Activated T-cell treated with anti-CD3 and anti-CD28 coated beads for 1 hour (primary cell): Measurements from ENCODE around the gene RAB11FIP4.
"Not testable (repeated sequence)": the region's sequence is repeated elsewhere in the genome, so short reads cannot be mapped to it uniquely, and the experiment has no call there.

ENCODE experiments used
- DNase-seq: peaks from one replicate; pipeline ENCODE4 v3.0.0-alpha.2; 2020; ENCODE audit warnings: low read depth

The RAB11FIP4 gene, protein sequence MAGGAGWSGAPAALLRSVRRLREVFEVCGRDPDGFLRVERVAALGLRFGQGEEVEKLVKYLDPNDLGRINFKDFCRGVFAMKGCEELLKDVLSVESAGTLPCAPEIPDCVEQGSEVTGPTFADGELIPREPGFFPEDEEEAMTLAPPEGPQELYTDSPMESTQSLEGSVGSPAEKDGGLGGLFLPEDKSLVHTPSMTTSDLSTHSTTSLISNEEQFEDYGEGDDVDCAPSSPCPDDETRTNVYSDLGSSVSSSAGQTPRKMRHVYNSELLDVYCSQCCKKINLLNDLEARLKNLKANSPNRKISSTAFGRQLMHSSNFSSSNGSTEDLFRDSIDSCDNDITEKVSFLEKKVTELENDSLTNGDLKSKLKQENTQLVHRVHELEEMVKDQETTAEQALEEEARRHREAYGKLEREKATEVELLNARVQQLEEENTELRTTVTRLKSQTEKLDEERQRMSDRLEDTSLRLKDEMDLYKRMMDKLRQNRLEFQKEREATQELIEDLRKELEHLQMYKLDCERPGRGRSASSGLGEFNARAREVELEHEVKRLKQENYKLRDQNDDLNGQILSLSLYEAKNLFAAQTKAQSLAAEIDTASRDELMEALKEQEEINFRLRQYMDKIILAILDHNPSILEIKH

DNA sequence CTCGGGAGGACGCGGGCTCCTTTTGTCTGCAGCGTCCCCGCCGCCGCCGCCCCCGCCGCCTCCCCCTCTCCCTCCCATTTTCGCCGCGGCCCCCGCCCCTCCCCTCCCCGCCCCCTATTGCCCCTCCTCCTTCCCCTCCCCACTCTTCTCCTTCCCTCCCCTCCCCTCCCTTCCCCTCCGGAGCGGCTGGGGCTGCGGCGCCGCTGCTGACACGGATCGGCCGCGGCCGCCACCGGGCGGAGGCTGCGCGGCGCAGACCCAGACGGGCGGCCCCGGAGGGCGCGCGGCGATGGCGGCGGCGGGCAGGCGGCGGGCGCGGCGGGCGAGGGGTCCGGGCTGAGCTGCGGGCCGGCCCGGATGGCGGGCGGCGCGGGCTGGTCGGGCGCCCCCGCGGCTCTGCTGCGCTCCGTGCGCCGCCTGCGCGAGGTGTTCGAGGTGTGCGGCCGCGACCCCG is at the start of gene RAB11FIP4:
Gene RAB11FIP4 (plus strand): TSS at position 180 of the 454 bp plus-strand sequence. CDS start 178 bp downstream, at position 358.
- no peak for DNase-seq

DNA sequence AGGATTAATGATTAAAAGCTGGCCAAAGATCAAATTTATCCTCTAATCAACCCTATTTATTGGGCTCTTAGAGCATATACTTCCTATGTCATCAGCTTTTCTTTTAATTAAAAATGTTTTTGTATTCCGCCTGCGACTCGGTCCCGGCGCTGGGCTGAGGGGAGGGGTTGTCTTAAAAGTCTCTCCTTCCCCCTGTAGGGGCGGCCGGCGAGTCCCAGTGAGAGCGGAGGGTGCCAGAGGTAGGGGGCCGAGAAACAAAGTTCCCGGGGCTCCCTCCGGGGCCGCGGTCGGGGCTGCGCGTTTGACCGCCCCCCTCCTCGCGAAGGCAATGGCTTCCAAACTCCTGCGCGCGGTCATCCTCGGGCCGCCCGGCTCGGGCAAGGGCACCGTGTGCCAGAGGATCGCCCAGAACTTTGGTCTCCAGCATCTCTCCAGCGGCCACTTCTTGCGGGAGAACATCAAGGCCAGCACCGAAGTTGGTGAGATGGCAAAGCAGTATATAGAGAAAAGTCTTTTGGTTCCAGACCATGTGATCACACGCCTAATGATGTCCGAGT is 46.2 kb upstream of the RAB11FIP4 start:
- DNase-seq: not testable (repeated sequence)

DNA sequence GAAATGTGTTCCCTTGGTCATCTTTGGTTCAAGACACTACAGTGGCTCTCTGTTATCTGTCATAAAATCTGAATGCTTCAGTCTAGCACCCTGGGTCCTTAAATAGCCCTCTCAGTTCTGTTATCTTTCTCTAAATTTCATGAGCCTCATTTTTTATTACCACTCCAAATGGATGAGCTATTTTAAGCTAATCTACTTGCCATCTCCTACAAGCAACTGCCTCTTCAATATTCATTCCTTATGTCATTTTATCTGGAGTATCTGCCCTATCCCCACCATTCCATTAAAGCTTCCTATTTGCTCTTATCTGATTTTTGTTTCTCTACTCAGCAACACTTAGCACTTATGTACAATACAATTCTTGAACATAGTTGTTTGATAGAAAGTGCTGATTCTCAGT is 42.0 kb upstream of the RAB11FIP4 start:
- DNase-seq: no peak

DNA sequence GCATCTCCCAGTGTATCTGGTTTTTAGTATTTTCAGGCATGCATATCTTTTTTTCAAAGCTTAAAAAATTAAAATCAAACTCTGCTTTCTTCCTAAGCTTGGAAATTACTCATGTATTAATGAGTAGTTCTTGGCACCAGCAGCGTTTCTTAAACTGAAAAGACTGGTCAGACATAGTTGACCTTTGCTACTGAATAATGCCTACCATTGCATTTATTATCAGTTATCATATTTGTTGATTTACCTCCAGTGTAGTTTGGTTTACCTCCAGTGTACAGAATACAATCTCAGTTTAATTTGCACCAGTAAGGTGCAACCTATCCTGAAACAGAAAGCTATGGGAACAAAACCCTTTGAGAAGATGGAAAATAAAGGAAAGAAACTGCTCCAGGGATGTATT is 35.5 kb upstream of the RAB11FIP4 start:
- no peak for DNase-seq

DNA sequence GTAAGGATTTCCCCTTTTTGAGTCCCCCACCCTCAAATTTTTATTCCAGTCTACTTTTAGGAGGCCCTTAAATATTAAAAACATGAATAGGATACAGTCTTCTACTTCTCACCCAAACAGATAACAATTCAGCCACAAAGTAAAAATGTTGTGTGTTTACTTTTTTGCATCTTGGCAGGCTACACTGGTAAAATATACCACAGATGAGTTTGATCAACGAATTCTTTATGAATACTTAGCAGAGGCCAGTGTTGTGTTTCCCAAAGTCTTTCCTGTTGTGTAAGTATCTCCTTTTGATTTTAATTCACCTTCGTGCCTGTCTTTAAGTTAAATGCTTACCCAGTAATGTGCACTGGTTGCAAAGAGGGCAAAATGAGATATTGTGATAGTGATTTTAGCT is 34.4 kb upstream of the RAB11FIP4 start:
- DNase-seq: no peak

DNA sequence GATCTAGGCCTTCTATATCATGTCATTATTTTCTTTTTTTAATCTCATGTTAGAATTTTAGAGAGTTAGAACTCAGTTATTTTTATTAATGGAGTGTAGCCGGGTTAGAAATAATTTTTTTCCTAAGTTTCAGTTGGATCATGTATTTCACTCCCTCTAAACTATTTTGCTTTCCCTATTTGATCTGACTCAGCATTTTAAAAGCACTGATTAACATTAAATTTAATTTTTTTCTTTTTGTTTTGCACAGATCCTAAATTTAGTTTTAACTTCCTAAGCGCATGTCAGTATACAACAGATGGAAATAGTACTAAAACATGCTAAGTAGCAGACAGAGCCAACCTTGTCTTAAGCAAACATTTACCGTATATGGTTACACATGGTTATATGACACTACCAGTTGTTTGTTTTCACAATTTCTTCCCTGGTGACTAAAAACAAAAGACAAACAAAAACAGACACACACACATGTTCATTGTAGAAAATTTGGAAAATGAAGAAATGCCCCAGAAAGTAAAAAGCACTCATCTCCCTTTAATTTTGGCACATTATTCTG is 33.6 kb upstream of the RAB11FIP4 start:
- no peak for DNase-seq

DNA sequence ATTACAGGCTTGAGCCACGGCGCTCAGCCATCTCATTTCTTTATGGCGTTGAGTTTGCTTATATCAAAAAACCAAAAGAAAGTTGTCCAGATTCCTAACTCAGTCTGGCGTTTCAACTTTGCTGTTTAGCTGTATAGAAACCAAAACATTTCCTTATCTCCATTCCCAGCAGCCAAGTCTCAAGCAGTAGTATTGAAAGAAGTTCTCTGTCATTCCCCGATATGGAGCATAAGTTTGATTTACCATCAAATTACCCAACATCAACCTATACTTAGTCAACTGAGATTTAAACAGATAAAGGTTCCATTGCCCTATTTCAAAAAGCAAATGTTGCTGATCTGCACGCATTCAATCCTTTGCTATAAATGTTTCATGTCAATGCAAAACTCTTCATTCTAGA is 27.5 kb upstream of the RAB11FIP4 start:
- no peak for DNase-seq

DNA sequence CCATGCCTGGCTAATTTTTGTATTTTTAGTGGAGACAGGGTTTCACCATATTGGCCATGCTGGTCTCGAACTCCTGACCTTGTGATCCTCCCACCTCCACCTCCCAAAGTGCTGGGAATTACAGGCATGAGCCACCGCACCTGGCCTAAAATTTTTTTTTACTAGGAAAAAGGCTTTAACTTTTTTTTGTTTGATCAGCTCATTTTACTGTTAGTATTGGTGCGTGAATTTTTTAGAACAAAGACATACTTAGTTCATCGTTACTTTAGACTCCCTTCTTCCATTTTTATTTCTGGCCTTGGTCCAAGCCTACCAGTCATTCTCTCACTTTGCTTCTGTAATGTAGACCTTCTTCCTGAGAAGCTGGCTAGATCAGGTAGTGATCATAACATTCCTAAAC is 25.4 kb upstream of the RAB11FIP4 start:
- no peak for DNase-seq

DNA sequence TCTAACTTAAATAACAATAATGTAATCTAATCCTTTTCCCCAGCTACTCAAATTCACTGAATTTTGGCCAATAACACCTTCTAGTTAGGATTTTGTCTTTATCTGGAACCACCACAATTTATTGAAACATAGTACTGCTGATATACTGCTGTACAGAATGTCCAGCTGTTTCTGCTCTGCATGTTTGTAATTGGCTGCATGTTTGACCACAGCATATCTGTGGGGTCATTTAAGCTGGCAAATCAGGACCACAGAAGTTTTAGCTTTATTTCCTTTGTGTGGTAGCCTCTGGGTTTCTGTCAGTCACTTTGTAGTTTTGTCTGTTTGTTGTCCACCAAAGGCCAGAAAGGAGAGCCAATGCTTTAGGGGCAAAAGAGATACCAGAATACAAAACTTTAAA is 22.2 kb upstream of the RAB11FIP4 start:
- no peak for DNase-seq

DNA sequence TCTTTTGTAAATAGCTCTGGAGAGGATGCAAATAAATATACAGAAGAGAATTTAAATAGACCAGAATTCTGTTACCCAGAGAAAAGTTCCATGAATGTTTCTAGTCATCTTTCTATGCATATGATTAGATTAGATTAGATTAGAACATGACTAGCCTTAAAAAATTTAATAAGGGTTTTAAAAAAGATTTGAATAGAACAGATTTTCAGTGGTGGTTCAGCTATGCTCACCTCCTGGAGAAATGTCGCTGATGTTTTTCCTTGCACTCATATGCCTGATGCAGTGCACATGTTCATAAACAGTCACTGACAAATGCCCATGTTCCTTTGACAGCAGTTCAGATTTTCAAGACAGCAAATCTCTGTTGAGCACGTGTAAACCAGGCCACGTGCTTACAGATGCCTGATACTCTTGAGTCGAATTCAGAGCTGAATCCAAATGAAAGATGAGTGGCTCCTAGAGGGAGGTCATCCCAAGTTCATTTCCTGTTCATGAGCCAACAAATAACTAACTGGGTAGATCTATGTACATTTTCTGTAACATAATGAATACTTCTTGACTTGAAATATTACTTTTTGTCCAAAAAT is 19.9 kb upstream of the RAB11FIP4 start:
- no peak for DNase-seq

DNA sequence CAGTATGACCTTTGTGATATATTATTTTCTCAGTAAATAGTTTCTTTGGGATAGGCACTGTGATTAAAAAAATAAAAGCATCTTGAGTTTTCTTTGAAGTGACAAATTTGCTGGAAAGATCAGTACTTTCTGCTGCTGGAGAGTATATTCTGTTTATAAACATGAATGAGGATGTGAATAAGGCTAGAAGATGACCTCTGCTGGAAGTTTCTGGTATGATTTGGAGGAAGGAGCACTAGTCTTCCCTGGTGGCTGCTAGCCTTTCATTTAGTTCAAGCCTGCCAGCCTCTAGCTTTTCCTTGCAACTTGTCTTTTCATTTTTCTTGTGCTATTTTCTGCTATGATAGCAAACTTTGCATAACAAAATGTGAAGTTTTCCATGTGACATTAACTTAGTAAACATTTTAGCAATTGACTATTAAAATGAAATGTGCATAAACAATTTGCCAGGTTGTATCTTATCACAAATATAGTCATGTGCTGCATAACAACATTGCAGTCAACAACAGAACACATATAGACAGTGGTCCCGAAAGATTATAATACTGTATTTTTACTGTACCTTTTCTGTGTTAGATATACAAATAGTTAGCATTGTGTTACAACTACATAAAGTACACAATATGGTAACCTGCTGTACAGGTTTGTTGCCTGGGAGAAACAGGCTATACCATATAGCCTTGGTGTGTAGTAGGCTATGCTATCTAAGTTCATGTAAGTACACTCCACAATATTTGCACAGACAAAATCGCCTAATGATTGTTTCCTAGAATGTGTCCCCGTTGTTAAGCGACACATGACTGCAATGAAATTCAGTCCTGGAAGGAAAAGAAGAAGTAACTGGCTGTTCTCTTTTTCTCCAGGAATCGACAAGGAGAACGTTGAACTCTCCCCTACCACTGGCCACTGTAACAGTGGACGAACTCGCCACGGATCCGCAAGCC is 18.1 kb upstream of the RAB11FIP4 start:
- DNase-seq: no peak

DNA sequence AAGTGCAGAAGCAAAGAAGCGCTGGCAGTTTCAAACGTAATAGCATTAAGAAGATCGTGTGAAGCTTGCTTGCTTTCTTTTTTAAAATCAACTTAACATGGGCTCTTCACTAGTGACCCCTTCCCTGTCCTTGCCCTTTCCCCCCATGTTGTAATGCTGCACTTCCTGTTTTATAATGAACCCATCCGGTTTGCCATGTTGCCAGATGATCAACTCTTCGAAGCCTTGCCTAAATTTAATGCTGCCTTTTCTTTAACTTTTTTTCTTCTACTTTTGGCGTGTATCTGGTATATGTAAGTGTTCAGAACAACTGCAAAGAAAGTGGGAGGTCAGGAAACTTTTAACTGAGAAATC is 17.4 kb upstream of the RAB11FIP4 start:
- DNase-seq: no peak

DNA sequence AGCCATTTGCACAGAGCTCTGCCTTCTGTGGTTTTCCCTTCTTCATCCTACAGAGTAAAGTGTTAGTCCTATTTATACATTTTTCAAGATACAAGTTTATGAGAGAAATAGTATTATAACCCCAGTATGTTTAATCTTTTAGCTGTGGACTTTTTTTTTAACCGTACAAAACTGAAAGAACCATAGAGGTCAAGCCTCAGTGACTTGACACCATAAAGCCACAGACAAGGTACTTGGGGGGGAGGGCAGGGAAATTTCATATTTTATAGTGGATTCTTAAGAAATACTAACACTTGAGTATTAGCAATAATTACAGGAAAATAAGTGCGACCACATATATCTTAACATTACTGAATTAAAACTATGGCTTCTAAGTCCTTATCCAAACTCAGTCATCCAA is 17.0 kb upstream of the RAB11FIP4 start:
- DNase-seq: no peak

DNA sequence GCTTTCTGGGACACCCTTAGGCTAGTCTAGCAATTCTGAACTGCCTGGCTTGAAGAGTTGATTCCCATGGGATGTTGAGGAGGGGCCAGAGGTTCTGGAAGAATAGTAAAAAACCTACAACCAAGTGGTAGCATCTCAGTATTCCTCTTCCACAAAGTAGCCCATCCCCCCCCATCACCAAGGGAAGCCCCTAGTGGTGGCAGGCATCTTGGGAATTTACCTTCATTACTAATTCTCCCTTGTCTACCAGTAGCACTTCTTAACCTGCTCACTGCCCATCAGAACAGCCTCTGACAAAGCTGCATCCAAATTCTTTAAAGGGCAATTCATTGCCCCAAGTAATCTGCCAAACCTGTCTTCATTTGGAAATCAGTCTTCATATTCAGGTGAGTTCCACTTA is 12.8 kb upstream of the RAB11FIP4 start:
- no peak for DNase-seq

DNA sequence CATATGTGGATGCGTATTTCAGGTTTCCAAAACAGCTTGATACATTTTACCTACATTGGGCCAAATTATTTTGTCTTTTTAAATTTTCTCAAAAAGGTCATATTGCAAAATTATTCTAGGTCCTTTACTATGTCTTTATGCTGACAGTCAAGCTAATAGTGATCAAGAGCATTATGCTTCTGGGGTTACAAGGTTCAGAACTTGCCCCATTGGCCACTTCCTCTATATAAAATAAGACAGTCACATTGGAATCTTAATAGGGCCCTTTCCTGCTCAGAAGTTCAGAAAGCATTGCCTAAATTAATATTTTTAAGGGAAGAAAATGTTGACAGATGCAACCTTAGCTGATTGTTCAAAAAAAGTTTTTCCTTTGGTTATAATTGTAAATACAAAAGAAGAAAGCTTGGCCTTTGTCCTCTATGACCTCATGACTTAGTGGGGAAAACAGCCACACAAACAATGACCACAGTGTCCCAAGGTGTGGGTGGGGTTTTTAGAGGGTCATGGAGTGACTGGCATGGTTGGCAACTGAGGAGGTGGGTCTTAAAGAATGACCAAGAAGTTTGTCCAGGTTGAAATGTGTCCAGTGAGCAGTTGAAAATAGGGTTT is 11.8 kb upstream of the RAB11FIP4 start:
- DNase-seq: no peak

DNA sequence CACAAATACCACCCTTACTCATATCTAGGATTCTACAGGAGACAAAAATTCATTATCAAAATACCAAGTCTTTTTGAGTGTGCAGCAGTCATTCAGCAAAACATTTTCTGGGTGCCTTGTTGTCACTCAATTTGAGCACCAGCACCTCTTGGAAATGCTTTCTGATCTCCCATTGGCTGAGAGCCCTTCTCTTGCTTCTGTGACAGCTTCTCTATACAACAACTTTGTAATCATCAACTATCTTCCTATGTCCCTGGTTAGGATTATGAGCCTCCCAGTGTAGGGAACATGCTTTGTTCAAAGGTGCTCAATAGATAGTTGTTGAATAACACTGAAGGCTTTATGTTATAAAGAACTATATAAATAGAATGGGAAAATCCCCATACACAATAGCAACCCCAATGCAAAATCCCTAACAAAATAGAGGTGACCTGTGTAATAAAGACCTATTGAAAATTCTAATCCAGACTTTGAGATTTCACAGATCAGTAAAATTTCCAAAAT is 10.3 kb upstream of the RAB11FIP4 start:
- DNase-seq: no peak

DNA sequence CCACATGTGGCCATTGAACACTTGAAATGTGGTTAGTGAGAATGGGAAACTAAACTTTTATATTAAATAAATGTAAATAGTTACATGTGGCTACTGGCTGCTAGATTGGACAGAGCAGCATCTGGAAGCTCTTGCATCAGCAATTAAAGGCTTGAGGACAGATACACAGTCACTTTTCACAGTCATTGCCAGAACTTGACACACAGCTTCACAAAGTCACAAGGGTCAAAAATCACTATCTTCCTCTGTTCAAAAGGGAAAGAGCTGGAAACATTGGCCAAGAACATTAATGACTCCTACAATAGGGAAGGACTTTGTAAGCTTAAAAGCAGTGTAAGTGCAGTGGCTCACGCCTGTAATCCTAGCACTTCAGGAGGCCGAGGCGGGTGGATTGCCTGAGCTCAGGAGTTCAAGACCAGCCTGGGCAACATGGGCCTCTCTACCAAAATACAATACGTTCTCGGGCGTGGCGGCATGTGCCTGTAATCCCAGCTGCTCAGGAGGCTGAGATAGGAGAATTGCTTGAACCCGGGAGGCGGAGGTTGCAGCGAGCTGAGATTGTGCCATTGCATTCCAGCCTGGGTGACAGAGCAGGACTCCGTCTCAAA is 8.7 kb upstream of the RAB11FIP4 start:
- DNase-seq: not testable (repeated sequence)

DNA sequence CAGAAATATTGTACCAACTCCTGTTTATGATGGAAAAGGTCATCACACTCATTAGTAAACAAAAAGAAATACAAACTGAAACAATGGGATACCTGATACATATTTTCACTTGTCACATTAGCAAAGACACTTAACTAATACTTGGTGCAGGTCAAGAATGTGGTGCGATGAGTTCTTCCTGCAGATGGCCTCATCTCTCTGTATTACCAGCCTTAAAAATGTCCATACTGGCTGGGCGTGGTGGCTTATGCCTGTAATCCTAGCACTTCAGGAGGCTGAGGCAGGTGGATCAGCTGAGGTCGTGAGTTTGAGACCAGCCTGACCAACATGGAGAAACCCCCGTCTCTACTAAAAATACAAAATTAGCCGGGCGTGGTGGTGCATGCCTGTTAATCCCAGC is 8.0 kb upstream of the RAB11FIP4 start:
- not testable (repeated sequence) for DNase-seq

DNA sequence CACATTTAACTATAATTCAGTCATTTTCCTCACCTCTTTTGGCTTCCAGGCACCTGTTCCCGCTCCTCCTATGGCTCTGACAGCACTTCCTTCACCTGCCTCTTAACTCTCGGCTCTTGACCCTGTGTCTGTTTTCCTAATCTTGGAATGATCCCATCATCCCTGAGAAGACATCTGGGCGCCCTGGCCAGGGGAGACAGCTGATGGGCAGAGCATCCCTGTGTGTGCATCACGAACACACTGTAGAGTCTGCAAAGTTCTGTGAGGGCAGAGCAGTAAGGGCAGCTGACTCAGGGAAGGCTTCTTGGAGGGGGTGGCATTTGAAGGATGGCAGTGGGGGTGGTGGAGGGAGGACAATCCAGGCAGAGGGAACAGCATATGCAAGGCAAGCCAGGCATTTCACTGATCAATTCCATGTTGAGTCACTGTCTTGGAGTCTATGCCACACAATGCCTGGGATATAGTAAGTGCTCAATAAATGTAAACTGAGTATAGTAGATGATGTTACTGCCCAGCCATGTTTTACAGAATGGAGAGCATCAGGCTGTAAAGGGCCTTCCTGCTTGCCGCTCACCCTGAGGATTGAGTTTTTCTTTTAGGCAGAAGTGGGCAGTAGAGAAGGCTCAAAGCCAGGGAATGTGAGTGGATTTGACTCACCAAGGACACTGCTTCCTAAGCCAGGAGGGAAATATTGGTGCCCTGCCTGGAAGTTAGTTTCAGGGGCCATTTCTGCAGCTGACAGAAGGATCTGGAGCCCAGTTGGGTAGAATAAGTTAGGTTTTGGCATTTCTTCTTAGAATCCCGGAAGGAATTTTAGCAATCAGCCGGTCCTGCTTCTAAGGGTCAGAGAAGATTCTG is 5.8 kb upstream of the RAB11FIP4 start:
- no peak for DNase-seq
